ENCODE measurements around the gene ATP6V0A1. TPM values are rescaled to one million over a fixed set of nuclear protein-coding genes. Genes with fewer than 3 reads are reported as not detected.
"Not testable (repeated sequence)": the region's sequence is repeated elsewhere in the genome, so short reads cannot be mapped to it uniquely, and the experiment has no call there.

ATP6V0A1 gene
- total RNA-seq, 1 donor from 2014 or later: 44.1 TPM

GRCh38 chr17:42475121-42475520, 16.4 kb downstream of the ATP6V0A1 start:
- no peak for DNase-seq (ENCODE audit: extremely low read depth, low read depth, low spot score)

DNA sequence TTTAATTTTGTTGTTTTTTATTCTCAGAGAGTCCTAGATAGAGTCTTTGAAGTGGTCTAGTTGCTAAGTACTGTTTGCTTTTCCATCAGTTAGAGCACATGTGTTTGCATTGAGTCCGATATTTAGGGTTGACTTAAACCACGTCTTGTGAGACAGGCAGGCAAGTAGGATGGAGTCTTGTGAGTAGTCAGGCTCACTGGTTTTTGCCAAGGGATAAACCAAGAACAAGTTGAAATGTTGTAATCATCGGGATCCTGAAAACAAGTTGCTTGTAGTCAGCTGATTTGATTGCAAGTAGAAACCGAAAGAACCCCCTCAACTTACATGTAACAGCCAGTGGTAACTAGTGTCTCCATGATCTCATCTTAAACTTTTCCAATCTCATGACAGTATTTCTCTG, 17.2 kb downstream of the ATP6V0A1 start:
- DNase-seq (ENCODE audit: extremely low read depth, low read depth, low spot score): no peak

GRCh38 chr17:42476411-42476810, 17.7 kb downstream of the ATP6V0A1 start:
- DNase-seq (ENCODE audit: extremely low read depth, low read depth, low spot score): no peak

GRCh38 chr17:42477173-42477572, 18.5 kb downstream of the ATP6V0A1 start:
- DNase-seq (ENCODE audit: extremely low read depth, low read depth, low spot score): no peak

DNA sequence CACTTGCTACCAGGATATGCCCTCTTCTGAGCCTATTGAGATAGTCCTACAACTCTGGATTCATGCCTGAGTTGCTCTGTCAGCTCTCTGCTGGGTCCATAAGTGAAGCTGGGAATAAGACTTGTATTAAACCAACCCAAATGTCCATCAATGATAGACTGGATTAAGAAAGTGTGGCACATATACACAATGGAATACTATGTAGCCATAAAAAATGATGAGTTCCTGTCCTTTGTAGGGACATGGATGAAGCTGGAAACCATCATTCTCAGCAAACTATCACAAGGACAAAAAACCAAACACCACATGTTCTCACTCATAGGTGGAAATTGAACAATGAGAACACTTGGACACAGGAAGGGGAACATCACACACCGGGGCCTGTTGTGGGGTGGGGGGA, 19.1 kb downstream of the ATP6V0A1 start:
- DNase-seq (ENCODE audit: extremely low read depth, low read depth, low spot score): not testable (repeated sequence)

DNA sequence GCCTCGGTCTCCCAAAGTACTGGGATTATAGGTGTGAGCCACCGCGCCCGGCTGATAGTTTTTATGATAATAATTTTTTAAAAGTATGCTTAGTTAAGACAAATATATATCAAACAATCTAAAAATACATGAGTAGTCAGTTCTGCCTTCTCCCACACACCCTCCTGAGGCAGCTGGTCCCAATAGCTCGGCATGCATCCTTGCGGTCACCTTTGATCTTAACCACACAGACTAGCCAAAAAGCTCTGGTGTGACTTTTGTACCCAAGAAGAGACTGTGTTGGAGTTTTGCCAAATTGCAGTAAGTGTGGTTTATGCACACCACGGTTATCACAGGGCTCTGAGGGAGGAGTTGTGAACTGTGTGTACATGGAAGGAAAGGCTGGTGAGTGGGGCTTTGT, 25.6 kb downstream of the ATP6V0A1 start:
- no peak for DNase-seq (ENCODE audit: extremely low read depth, low read depth, low spot score)

- no peak for DNase-seq (ENCODE audit: extremely low read depth, low read depth, low spot score)
These were observed 27.0 kb downstream of the ATP6V0A1 start for GRCh38 chr17:42485680-42486079.

- DNase-seq (ENCODE audit: extremely low read depth, low read depth, low spot score): no peak
These were observed 29.4 kb downstream of the ATP6V0A1 start for GRCh38 chr17:42488032-42488431.

- no peak for DNase-seq (ENCODE audit: extremely low read depth, low read depth, low spot score)
These were observed 34.6 kb downstream of the ATP6V0A1 start for GRCh38 chr17:42493319-42493718.

DNA sequence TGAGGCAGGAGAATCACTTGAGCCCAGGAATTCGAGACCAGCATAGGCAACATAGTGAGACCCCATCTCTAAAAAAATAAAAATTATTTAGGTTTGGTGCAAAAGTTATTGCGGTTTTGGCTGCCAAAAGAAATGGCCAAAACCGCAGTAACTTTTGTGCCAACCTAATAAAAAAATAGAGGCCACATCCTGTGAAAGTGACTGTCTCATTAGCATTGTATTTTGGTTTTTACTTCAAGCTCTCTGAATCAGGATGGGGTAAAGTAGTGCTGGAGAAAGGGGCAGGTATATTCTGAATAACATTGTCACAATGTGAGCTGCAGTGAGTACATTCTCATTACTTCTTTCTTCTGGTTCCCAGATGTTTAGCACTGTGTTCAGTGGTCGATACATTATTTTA, 36.0 kb downstream of the ATP6V0A1 start:
- no peak for DNase-seq (ENCODE audit: extremely low read depth, low read depth, low spot score)

GRCh38 chr17:42498828-42499227, 40.1 kb downstream of the ATP6V0A1 start:
- no peak for DNase-seq (ENCODE audit: extremely low read depth, low read depth, low spot score)

DNA sequence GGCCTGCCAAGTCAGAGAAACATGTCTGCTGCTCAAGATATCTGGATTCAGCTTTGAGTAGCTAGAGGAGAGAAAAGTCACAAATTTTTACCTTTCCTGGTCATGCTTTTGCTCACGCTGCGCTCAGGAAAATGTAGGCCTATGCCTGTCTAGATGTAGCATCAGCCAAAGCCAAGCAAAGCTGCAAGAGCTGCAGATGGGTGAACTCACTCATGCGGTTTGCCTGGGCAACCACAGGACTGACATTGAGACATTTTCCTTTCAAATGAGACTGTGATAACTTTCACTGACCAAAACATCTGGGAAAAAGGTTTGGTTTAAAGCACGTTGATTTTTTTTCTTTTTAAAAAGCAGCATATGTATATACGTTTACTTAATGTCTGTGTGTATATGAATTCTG, 43.4 kb downstream of the ATP6V0A1 start:
- DNase-seq (ENCODE audit: extremely low read depth, low read depth, low spot score): no peak

DNA sequence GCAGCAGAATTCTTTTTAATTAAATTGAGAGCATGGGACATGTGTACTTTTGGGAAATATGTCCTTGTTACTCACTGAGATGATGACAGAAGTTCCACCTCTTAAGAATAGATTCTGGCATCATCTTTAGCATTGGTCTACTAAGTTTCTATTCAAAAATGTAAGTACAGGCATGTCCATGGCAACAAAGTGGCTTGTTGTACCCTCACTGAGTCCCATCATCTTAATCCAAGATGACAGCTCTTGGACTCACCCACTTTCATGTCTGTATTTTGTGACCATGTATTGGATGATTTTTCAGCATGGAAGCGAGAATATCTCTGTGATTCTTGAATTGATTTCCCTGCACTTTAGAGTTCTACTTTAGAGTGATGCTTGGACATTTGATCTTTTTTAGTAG, 44.2 kb downstream of the ATP6V0A1 start:
- no peak for DNase-seq (ENCODE audit: extremely low read depth, low read depth, low spot score)

- DNase-seq (ENCODE audit: extremely low read depth, low read depth, low spot score): no peak
These were observed 49.0 kb downstream of the ATP6V0A1 start for GRCh38 chr17:42507671-42508070.

DNA sequence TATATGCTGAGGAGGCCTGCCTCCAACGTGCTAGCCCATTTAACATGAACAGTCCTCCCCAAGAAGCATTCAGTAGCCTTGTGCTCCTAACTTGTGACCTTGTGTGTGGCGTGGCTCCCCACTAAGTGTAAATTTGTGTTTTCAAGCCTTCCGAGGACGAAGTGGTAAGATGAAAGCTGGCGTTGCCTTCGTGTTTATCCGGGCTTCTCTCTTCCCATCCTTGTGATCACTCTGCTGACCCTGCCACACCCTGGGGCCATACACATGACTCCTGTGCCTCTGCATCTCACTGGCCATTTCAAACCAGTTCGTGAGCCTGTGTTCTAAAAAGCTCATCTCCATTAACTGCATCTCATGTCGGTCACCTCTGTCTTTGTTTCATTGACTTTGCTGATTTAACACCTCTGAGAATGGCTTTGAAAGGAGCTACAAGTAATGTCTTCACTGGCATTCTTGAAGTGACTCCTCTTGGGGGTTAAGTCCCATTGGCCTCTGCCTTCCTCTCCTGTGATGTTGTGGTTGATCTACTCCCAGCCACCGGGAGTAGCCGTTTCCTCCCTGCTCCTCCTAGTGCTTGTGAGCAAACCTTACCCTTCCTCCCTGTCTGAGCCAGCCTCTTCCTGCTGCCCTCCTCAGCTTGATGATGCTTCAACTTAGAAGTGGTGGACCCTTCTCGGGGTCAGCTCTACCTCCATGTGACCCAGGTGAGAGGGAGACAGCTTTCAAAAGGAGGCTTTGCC, 49.9 kb downstream of the ATP6V0A1 start:
- DNase-seq (ENCODE audit: extremely low read depth, low read depth, low spot score): no peak

DNA sequence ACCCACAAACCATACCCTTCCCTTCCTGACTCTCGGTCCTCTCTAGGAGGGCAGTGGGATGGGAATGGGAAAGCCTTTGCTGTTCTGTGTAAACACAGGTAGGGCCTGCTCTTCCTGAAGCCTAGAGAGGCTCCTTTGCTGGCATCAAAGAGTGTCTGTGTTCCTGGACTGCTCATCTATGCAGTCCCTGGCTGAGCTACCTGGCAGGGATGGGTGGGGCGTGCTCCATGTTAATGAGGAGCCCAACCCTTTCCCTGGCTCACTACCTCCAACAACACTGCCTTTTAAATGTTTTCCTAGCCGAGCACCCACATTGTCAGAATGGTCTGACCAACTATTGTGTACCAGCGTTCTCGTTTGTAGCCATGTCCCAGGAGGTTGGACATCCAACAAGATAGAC, 50.7 kb downstream of the ATP6V0A1 start:
- no peak for DNase-seq (ENCODE audit: extremely low read depth, low read depth, low spot score)

- no peak for DNase-seq (ENCODE audit: extremely low read depth, low read depth, low spot score)
These were observed 51.2 kb downstream of the ATP6V0A1 start for GRCh38 chr17:42509841-42510240.

DNA sequence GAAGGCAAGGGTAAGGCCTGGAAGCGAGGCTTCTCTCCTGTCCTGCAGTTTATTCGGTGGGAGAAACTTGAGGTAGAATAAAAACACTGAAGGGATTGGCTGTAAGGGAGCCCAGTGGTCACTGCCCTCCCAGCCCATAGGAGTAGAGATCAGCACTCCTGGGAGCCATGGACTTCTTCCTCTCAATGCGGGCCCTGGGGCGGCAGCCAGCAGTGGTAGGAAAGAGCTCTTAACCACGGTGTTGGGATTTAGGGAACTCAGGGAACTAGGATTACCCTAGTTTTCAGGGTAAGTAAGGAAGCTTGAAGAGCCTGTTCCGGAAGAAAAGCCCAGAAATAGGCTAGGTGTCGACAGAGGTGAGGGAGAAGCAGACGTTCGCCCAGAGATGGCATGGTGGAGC, 53.6 kb downstream of the ATP6V0A1 start:
- DNase-seq (ENCODE audit: extremely low read depth, low read depth, low spot score): no peak

- no peak for DNase-seq (ENCODE audit: extremely low read depth, low read depth, low spot score)
These were observed 54.1 kb downstream of the ATP6V0A1 start for GRCh38 chr17:42512733-42513251.

- DNase-seq (ENCODE audit: extremely low read depth, low read depth, low spot score): no peak
These were observed 55.0 kb downstream of the ATP6V0A1 start for GRCh38 chr17:42513686-42514085.

- DNase-seq (ENCODE audit: extremely low read depth, low read depth, low spot score): no peak
These were observed 55.6 kb downstream of the ATP6V0A1 start for GRCh38 chr17:42514279-42514678.

DNA sequence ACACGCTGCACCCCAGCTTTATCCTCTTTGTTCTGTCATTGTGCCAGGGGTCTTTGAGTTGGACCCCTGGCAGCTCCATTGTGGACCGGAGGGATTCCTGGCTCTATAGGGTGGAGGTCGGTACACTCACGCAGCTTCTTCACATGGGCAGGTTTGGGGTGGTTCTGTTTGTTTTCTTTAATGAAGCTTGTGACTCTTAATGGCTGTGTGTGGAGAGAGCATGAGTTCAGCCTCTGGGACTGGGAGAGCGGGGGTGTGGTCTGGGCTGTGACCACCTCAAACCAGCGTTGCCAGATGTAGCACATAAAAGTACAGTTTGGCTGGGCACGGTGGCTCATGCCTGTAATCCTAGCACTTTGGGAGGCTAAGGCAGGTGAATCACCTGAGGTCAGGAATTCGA, 56.2 kb downstream of the ATP6V0A1 start:
- DNase-seq (ENCODE audit: extremely low read depth, low read depth, low spot score): no peak

GRCh38 chr17:42517516-42517915, 58.8 kb downstream of the ATP6V0A1 start:
- DNase-seq (ENCODE audit: extremely low read depth, low read depth, low spot score): peak; percentile 57
